ENCODE data around the gene RBBP5.

The RBBP5 gene

GRCh38 chr1:205128050-205128449, 6.3 kb upstream of the RBBP5 start:
- no peak for DNase-seq

- no peak for DNase-seq
Measured at GRCh38 chr1:205127646-205128045, 5.9 kb upstream of the RBBP5 start.

GRCh38 chr1:205124726-205125125, 2.9 kb upstream of the RBBP5 start:
- no peak for DNase-seq

- no peak for DNase-seq
Measured at GRCh38 chr1:205122489-205122882, 708 bp upstream of the RBBP5 start.

- no peak for DNase-seq
Measured at GRCh38 chr1:205118752-205119151, 3.0 kb downstream of the RBBP5 start.

GRCh38 chr1:205111354-205111753, 10.4 kb downstream of the RBBP5 start:
- no peak for DNase-seq

- DNase-seq, result no peak
Measured at GRCh38 chr1:205109711-205110110, 12.1 kb downstream of the RBBP5 start.

GRCh38 chr1:205109269-205109668, 12.5 kb downstream of the RBBP5 start:
- DNase-seq, result no peak

- no peak for DNase-seq
Measured at GRCh38 chr1:205108464-205108863, 13.3 kb downstream of the RBBP5 start.

- no peak for DNase-seq
Measured at GRCh38 chr1:205107327-205107726, 14.5 kb downstream of the RBBP5 start.

- no peak for DNase-seq
Measured at GRCh38 chr1:205102404-205102803, 19.4 kb downstream of the RBBP5 start.

- no peak for DNase-seq
Measured at GRCh38 chr1:205098242-205098641, 23.5 kb downstream of the RBBP5 start.

- DNase-seq, result no peak
Measured at GRCh38 chr1:205095422-205095821, 26.4 kb downstream of the RBBP5 start.

GRCh38 chr1:205091043-205091740, 30.6 kb downstream of the RBBP5 start:
- no peak for DNase-seq

- DNase-seq, result no peak
Measured at GRCh38 chr1:205088341-205088740, 33.4 kb downstream of the RBBP5 start.

GRCh38 chr1:205084360-205084759, 37.4 kb downstream of the RBBP5 start, which contains the start of gene TMEM81:
TSS of gene TMEM81 (minus strand) at chr1:205084460. CDS start at chr1:205084320, 140 bp downstream.
- no peak for DNase-seq

GRCh38 chr1:205082431-205082830, 39.3 kb downstream of the RBBP5 start:
- no peak for DNase-seq

GRCh38 chr1:205077934-205078311, 43.9 kb downstream of the RBBP5 start:
- no peak for DNase-seq

- no peak for DNase-seq
Measured at GRCh38 chr1:205077158-205077933, 44.4 kb downstream of the RBBP5 start.

- no peak for DNase-seq
Measured at GRCh38 chr1:205076245-205076761, 45.5 kb downstream of the RBBP5 start.

GRCh38 chr1:205075642-205076155, 46.1 kb downstream of the RBBP5 start:
- DNase-seq, result no peak

GRCh38 chr1:205074513-205074912, 47.3 kb downstream of the RBBP5 start:
- no peak for DNase-seq

GRCh38 chr1:205074084-205074483, 47.7 kb downstream of the RBBP5 start:
- DNase-seq, result no peak

GRCh38 chr1:205073511-205073910, 48.3 kb downstream of the RBBP5 start:
- no peak for DNase-seq

Measured in suppressor macrophage treated with lipopolysaccharide for 4 hours (primary cell).